Articular chondrocyte of knee joint (primary cell): ENCODE data around the gene SNTA1. TPM values are rescaled to one million over a fixed set of nuclear protein-coding genes. Genes with fewer than 3 reads are reported as not detected.

Experiments used
- total RNA-seq: library from RNA; depleted of rRNA; stranded (reverse); fragments of >200 nt; gene quantifications from 2 replicates; pipeline ENCODE4 v1.2.3, GENCODE V29; 2012

The SNTA1 gene
- total RNA-seq: 19.2 and 22.1 TPM in 2 replicates

DNA sequence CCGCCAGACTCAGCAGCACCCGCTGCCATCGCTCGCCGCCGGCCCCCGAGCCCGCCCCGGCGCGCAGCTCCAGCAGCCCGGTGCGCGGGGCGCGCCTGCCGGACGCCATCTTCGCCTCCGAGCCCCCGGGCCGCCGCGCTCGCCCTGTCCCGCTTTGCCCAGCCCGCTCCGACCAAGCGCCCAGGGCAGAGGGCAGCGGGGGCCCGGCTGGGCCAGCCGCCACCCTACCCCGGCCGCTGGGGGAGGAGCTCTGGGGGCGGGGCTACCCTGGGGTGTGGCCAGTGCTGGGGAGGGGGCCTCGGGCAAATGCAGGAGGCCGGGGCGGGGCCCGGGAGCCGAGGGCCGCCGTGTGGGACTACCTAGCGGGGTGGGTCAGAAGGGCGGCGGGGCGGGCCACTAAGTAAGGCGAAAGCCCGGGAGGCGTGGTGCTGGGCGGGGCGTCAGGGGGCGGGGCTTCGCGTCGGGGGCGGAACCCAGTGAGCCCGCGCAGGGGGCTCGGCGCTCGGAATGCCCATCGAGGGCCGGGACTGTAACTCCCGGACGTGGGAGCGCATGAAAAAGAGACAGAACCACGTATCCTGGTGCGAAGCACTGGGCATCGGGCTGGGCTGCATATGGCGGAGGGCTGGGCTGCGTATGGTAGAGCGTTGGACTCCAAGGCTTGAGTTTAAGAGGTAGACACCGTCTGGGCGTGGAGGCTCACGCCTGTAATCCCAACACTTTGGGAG lies at the start of gene SNTA1:
Gene SNTA1, minus strand, starts transcription at position 252 of the 728 bp plus-strand sequence. Its CDS starts 143 bp downstream, at position 109.

DNA sequence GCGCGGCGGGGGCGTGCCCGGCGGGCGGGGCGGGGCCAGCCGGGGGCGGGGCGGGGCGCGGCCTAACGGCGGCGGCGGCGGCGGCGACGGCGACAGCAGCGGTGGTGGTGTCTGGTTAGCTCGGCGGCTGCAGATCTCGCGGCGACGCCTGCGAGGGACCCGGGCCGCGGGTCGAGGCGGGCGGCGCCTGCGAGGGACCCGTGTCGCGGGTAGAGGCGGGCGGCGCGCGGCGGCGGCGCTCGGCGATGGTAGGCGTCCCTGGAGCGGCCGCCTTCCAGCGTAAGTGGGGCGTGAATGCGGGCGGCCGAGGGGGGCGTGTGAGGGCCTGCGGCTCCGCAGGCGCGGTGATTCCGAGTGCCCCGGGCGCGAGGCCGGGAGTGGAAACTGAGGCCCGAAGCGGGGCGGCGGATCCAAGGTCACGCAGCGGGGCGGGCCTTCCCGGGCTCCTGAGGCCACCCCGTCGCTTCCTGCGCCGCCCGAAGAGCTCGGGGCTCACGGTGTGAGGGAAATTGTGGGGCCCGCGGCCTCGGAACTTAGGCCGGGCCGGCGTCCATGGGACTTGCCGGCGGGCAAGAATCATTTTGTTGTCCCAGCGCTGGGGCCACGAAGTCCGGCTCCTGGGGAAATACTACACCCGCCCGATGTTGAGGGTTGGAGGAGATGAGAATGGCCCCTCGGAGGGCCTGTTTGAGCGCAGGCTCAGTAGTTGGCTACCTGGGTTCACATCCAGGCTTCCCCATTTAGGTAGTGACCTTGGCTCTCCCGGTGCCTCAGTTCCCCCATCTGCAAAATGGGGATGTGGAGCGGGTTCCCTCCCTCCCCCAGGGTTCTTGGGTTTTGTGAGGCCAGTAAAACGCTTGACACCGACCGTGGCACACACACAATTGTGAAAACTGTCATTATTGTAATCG lies 46.7 kb upstream of the SNTA1 start, which contains the start of gene CBFA2T2:
Gene CBFA2T2, plus strand, starts transcription at position 74 of the 911 bp plus-strand sequence. Its CDS starts 172 bp downstream, at position 246.

DNA sequence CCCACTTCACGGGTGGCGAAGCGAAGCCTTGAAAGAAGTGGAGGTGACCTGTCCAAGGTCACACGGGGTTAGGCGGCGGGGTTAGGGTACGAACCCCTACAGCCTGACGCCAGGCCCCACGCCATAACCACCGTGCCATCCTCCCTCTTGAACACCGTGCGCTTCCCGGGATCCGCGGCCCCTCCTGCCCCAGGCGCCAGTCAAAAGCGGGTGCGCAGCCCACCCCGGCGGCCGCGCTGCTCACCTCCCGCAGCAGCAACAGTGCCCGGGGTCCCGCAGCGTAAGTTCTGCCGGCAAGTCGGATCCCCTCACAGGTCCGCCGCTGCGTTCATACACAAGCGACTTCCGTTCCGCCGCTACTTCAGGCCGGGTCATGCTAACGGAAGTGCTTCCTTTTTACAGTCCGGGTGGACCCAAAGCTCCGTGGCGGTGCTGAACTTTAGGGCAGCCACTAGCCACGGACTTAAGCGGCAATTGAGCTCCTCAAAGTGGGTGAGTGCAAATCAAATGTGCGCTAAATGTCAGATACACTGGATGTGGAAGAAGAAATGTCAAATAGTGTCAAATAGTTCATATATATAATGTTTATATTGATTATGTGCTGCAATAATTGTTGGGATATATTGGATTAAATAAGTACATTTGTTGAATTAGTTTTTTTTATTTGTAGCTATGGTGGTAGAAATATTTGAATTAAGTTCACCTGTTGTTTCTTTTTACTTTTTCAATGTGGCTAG lies 42.2 kb downstream of the SNTA1 start, which contains the start of gene CDK5RAP1:
Gene CDK5RAP1, minus strand, starts transcription at position 336 of the 737 bp plus-strand sequence. CDS start 4,455 bp downstream, outside the sequence.

Other genes starting within 250 kb of the SNTA1 start
- not detected in 2 replicates for gene BPIFA3, start 226.4 kb downstream of the SNTA1 start, total RNA-seq
- not detected in 2 replicates for gene BPIFA1, start 207.8 kb downstream of the SNTA1 start, total RNA-seq
- gene BPIFB1, start 160.5 kb downstream of the SNTA1 start, total RNA-seq: not detected in 2 replicates
- 15.3 and 16.2 TPM in 2 replicates for gene CDK5RAP1, start 42.2 kb downstream of the SNTA1 start, total RNA-seq
- 10.7 and 11.9 TPM in 2 replicates for gene CBFA2T2, start 46.3 kb upstream of the SNTA1 start, total RNA-seq
- 0.13 TPM in 1 of 2 replicates, not detected in the other for gene C20orf144, start 218.6 kb upstream of the SNTA1 start, total RNA-seq
- gene ACTL10, start 223.2 kb upstream of the SNTA1 start, total RNA-seq: 1.7 and 2.1 TPM in 2 replicates
- 11.6 and 14.1 TPM in 2 replicates for gene NECAB3, start 230.7 kb upstream of the SNTA1 start, total RNA-seq
- gene E2F1, start 242.6 kb upstream of the SNTA1 start, total RNA-seq: 2.0 and 3.4 TPM in 2 replicates